PFSK-1 (cell line): ENCODE data around the gene ASIC2.

ENCODE experiments used
- POLR2AphosphoS5 ChIP-seq: IDR thresholded peaks from 2 replicates; pipeline ENCODE4 v1.6.1; 2012; ENCODE audit warnings: low read depth, mild to moderate bottlenecking, control low read depth, low read length, moderate library complexity
- SIN3A ChIP-seq: IDR thresholded peaks from 2 replicates; pipeline ENCODE4 v1.6.1; 2012; ENCODE audit warnings: mild to moderate bottlenecking, low read length, moderate library complexity, borderline replicate concordance; ENCODE audit not compliant: insufficient read depth
- TAF1 ChIP-seq: IDR thresholded peaks from 2 replicates; pipeline ENCODE4 v1.6.1; 2012; ENCODE audit warnings: low read length, control low read depth, borderline replicate concordance; ENCODE audit not compliant: insufficient read depth
- TF ChIP-seq, protein P1 (sequence below), 2 experiments: IDR thresholded peaks; 2 replicates each; pipeline versions ENCODE4 v1.6.1 to v1.8.0; 2011 to 2012; ENCODE audit warnings: low read depth in 2 of 2, low read length in 2 of 2, control low read depth in 1 of 2, inconsistent platforms in 1 of 2, mild to moderate bottlenecking in 1 of 2, moderate library complexity in 1 of 2; ENCODE audit not compliant: insufficient read depth in 1 of 2

DNA sequence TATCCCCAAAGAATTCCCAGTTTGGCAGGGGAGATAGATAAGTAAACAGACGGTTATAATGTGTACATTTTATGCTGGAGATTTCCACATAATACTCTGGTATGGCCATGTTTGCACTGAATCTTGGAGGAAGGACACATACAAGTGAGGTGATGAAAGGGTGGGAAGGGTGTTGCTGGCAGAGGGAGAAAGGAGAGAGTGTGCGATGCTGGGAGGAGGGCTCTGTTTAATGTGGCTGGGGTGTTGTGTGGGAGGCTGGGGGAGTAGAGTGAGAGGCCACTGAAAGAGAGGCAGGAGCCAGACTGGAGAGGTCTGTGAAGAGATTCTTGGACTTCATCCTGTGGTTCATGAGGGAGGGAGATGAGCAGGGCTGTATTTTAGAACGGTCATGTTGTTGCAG, 213.9 kb downstream of the ASIC2 start:
- TF ChIP-seq POLR2AphosphoS5 (no peak), SIN3A (no peak), TAF1 (no peak)
- TF ChIP-seq, protein P1, sequence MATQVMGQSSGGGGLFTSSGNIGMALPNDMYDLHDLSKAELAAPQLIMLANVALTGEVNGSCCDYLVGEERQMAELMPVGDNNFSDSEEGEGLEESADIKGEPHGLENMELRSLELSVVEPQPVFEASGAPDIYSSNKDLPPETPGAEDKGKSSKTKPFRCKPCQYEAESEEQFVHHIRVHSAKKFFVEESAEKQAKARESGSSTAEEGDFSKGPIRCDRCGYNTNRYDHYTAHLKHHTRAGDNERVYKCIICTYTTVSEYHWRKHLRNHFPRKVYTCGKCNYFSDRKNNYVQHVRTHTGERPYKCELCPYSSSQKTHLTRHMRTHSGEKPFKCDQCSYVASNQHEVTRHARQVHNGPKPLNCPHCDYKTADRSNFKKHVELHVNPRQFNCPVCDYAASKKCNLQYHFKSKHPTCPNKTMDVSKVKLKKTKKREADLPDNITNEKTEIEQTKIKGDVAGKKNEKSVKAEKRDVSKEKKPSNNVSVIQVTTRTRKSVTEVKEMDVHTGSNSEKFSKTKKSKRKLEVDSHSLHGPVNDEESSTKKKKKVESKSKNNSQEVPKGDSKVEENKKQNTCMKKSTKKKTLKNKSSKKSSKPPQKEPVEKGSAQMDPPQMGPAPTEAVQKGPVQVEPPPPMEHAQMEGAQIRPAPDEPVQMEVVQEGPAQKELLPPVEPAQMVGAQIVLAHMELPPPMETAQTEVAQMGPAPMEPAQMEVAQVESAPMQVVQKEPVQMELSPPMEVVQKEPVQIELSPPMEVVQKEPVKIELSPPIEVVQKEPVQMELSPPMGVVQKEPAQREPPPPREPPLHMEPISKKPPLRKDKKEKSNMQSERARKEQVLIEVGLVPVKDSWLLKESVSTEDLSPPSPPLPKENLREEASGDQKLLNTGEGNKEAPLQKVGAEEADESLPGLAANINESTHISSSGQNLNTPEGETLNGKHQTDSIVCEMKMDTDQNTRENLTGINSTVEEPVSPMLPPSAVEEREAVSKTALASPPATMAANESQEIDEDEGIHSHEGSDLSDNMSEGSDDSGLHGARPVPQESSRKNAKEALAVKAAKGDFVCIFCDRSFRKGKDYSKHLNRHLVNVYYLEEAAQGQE (IDR thresholded peaks at IDR 0.05; ENCODE audit: insufficient read depth in 1 of 2, low read depth in 2 of 2, low read length in 2 of 2) = no peak
